ENCODE results near the gene ADORA3. TPM values are rescaled to one million over a fixed set of nuclear protein-coding genes. Genes with fewer than 3 reads are reported as not detected.

ADORA3 gene
- total RNA-seq, 4 donors from 2014 or later: 5.3 to 17.5 (median 9.9) TPM

GRCh38 chr1:111476214-111476613 is 27.2 kb downstream of the ADORA3 start:
- peak overlapping the region in 1 of 4 donors; percentile 34 for H3K4me3 ChIP-seq
- H3K9me3 ChIP-seq: no peaks in the 10 kb centered on the region
- DNase-seq (ENCODE audit: low spot score in 2 of 2): no peak
- H3K4me1 ChIP-seq: peaks cover 0 to 14% (median 7%) of the 10 kb centered on the region in 4 donors
- H3K27ac ChIP-seq: peak overlapping the region in 3 of 4 donors; percentile 43 to 71 (median 57)
- no peak for TF ChIP-seq EP300 (IDR thresholded peaks at IDR 0.05)
- H3K27me3 ChIP-seq: no peaks in the 10 kb centered on the region
- H3K36me3 ChIP-seq: peaks cover 0 to 30% (median 0%) of the 10 kb centered on the region in 3 donors

- Histone ChIP-seq H3K4me3 (peak overlapping the region in 1 of 4 donors; percentile 34), H3K27me3 (no peaks in the 10 kb centered on the region), H3K9me3 (no peaks in the 10 kb centered on the region), H3K4me1 (peaks cover 0 to 14% (median 7%) of the 10 kb centered on the region in 4 donors), H3K36me3 (peaks cover 0 to 35% (median 0%) of the 10 kb centered on the region in 3 donors), H3K27ac (peak overlapping the region in 3 of 4 donors; percentile 57 to 71 (median 64))
- WGBS, 2 donors: 72 to 82% methylated on average over 5 of the region's 5 CpGs
- DNase-seq (ENCODE audit: low spot score in 2 of 2): no peak
- TF ChIP-seq POLR2A (IDR thresholded peaks at IDR 0.05) (no peak), EP300 (IDR thresholded peaks at IDR 0.05) (no peak), CTCF (IDR thresholded peaks at IDR 0.05) (no peak)
These were observed 27.7 kb downstream of the ADORA3 start for GRCh38 chr1:111475701-111476100.

- Histone ChIP-seq H3K27ac (peak overlapping the region in 3 of 4 donors; percentile 63 to 71 (median 64)), H3K36me3 (peaks cover 0 to 47% (median 0%) of the 10 kb centered on the region in 3 donors), H3K9me3 (no peaks in the 10 kb centered on the region), H3K4me3 (peak overlapping the region in 3 of 4 donors; percentile 16 to 34 (median 16)), H3K4me1 (peaks cover 0 to 14% (median 7%) of the 10 kb centered on the region in 4 donors), H3K27me3 (no peaks in the 10 kb centered on the region)
- no peak for DNase-seq (ENCODE audit: low spot score in 2 of 2)
- 55 to 64% methylated on average over 4 of the region's 4 CpGs for WGBS, 2 donors
- TF ChIP-seq EP300 (IDR thresholded peaks at IDR 0.05): no peak
- TF ChIP-seq CTCF (IDR thresholded peaks at IDR 0.05): no peak
- TF ChIP-seq POLR2A (IDR thresholded peaks at IDR 0.05): no peak
These were observed 28.9 kb downstream of the ADORA3 start for GRCh38 chr1:111474521-111474920.

GRCh38 chr1:111474106-111474505 is 29.3 kb downstream of the ADORA3 start:
- Histone ChIP-seq H3K4me3 (peak overlapping the region; percentile 12 to 34 (median 16)), H3K9me3 (no peaks in the 10 kb centered on the region), H3K27ac (peak overlapping the region; percentile 15 to 71 (median 64)), H3K36me3 (peaks cover 0 to 51% (median 0%) of the 10 kb centered on the region in 3 donors), H3K4me1 (peaks cover 0 to 14% (median 7%) of the 10 kb centered on the region in 4 donors), H3K27me3 (no peaks in the 10 kb centered on the region)
- WGBS, 2 donors: 37 to 52% methylated on average over 5 of the region's 5 CpGs
- TF ChIP-seq CTCF (IDR thresholded peaks at IDR 0.05): no peak
- TF ChIP-seq POLR2A (IDR thresholded peaks at IDR 0.05): no peak
- no peak for TF ChIP-seq EP300 (IDR thresholded peaks at IDR 0.05)
- no peak for DNase-seq (ENCODE audit: low spot score in 2 of 2)

GRCh38 chr1:111471538-111471937 is 31.9 kb downstream of the ADORA3 start:
- peak overlapping the region in 3 of 4 donors; percentile 31 to 61 (median 55) for H3K27ac ChIP-seq
- 97 to 99% methylated on average over 3 of the region's 3 CpGs for whole genome bisulfite sequencing, 2 donors

More at GRCh38 chr1:111471538-111471937, 31.9 kb downstream of the ADORA3 start:
- Histone ChIP-seq H3K4me3 (no peak overlapping the region), H3K27me3 (no peaks in the 10 kb centered on the region), H3K4me1 (peaks cover 0 to 12% (median 3%) of the 10 kb centered on the region in 4 donors), H3K36me3 (peaks cover 0 to 60% (median 0%) of the 10 kb centered on the region in 3 donors), H3K9me3 (no peaks in the 10 kb centered on the region)
- no peak for DNase-seq (ENCODE audit: low spot score in 2 of 2)
- no peak for TF ChIP-seq EP300 (IDR thresholded peaks at IDR 0.05)
- no peak for TF ChIP-seq CTCF (IDR thresholded peaks at IDR 0.05)
- no peak for TF ChIP-seq POLR2A (IDR thresholded peaks at IDR 0.05)
